Spleen (tissue), 13 donors: ENCODE measurements around the gene SLAMF6. TPM values are rescaled to one million over a fixed set of nuclear protein-coding genes. Genes with fewer than 3 reads are reported as not detected.

Source experiments
- DNase-seq: peaks from one replicate; pipeline ENCODE4 v3.0.0-alpha.2; 2020
- H3K27ac ChIP-seq, 8 donors: fragments of 200-600 bp; sonication (generic) in 7 of 8; 1 replicate in 4 of 8; 2 replicates in 4 of 8; pipeline versions ENCODE4 v1.5.0 to v1.8.0; 2016 to 2021; ENCODE audit warnings: inconsistent platforms in 4 of 8, mild to moderate bottlenecking in 4 of 8, moderate library complexity in 1 of 8
- H3K27me3 ChIP-seq, 7 donors: fragments of 200-600 bp; sonication (generic) in 6 of 7; replicated peaks in 1 of 7; 1 replicate in 4 of 7; 2 replicates in 3 of 7; pipeline versions ENCODE4 v1.5.0 to v1.8.0; 2016 to 2021; ENCODE audit warnings: inconsistent platforms in 3 of 7, mild to moderate bottlenecking in 1 of 7
- H3K36me3 ChIP-seq, 6 donors: fragments of 200-600 bp; sonication (generic) in 5 of 6; 1 replicate in 4 of 6; 2 replicates in 2 of 6; pipeline versions ENCODE4 v1.5.0 to v1.8.0; 2016 to 2021; ENCODE audit warnings: inconsistent platforms in 2 of 6
- H3K4me1 ChIP-seq, 6 donors: fragments of 200-600 bp; sonication (generic) in 5 of 6; 1 replicate in 3 of 6; 2 replicates in 3 of 6; pipeline versions ENCODE4 v1.5.0 to v1.8.0; 2016 to 2021; ENCODE audit warnings: inconsistent platforms in 3 of 6
- H3K4me3 ChIP-seq, 8 donors: fragments of 200-600 bp; sonication (generic) in 7 of 8; 1 replicate in 4 of 8; 2 replicates in 4 of 8; pipeline versions ENCODE4 v1.5.0 to v1.8.0; 2016 to 2021; ENCODE audit warnings: inconsistent platforms in 4 of 8, mild to moderate bottlenecking in 4 of 8, moderate library complexity in 2 of 8
- H3K9me3 ChIP-seq, 8 donors: fragments of 200-600 bp; sonication (generic) in 7 of 8; 1 replicate in 4 of 8; 2 replicates in 4 of 8; pipeline versions ENCODE4 v1.5.0 to v1.8.0; 2016 to 2021; ENCODE audit warnings: inconsistent platforms in 4 of 8
- CTCF ChIP-seq, 11 experiments: fragments of 200-600 bp in 7 of 11; fragments of 450-650 bp in 4 of 11; sonication (generic) in 4 of 11; IDR thresholded peaks in 8 of 11; conservative IDR thresholded peaks in 3 of 11; 1 replicate in 7 of 11; 2 replicates in 4 of 11; pipeline versions ENCODE4 v1.4.0 to v1.8.0; 2016 to 2021; ENCODE audit warnings: antibody characterized with exemption in 11 of 11, inconsistent platforms in 4 of 11, mild to moderate bottlenecking in 1 of 11
- POLR2A ChIP-seq, 3 donors: fragments of 450-650 bp; IDR thresholded peaks; one replicate each; pipeline ENCODE4 v1.5.1; 2017; ENCODE audit warnings: antibody characterized with exemption in 3 of 3, mild to moderate bottlenecking in 1 of 3
- POLR2AphosphoS5 ChIP-seq, 3 donors: sonication (generic); formaldehyde crosslinking; IDR thresholded peaks; one replicate each; pipeline ENCODE4 v1.5.1; 2017; ENCODE audit warnings: antibody characterized with exemption in 3 of 3
- WGBS, 5 donors: extraction: QIAGEN DNeasy Blood & Tissue Kit in 3 of 5; methylation state at CpG; one replicate each; pipeline versions ENCODE4 v1.1.5 to v1.1.7; 2013 to 2018; 5-methylcytosine and 5-hydroxymethylcytosine counted together
- intact Hi-C: fragments of 100-400 bp; cut with DNase I; formaldehyde crosslinking; loops from one replicate; pipeline ENCODE4 v1.15.0; 2023; ENCODE audit warnings: low total_unique reads
- long read RNA-seq, 2 donors: transcript quantifications; one replicate each; lab custom pipeline, GENCODE V29; 2026
- polyA plus RNA-seq, 3 donors: library from polyadenylated mRNA; stranded (reverse); fragments of 200-250 nt; gene quantifications; one replicate each; pipeline ENCODE4 v1.2.1, GENCODE V29; 2013
- total RNA-seq, 7 donors: library from RNA; depleted of rRNA in 3 of 7; stranded (reverse); fragments of >200 nt in 3 of 7; fragmentation: NEBNext Ultra II Directional in 4 of 7; extraction: Animal tissue kit (Norgen Biotek cat#: 25700) in 4 of 7; gene quantifications; one replicate each; pipeline versions ENCODE4 v1.1.0 to v1.2.1, GENCODE V29; 2016 to 2021
- donor health status: healthy with polysubstance abuse.
- donor health status: DM: no; HTN: no; CAD: no; lungs with moderate emphysema.
- donor health status: DM: no; HTN: no; CAD: no.
- donor health status: Bipolar disorder and iron deficiency.
- donor health status: healthy.
- donor health status: DM: no; HTN: no; CAD: no.
- donor health status: DM: yes; HTN: yes; CAD: no.

Gene SLAMF6
- total RNA-seq (10 to 100 TPM; 21.5 to 52.4 (median 36.1) TPM), polyA plus RNA-seq (10 to 100 TPM; 35.2 to 38.5 (median 37.0) TPM)
- long read RNA-seq, donor 1, result 0 reads
- long read RNA-seq, donor 2, partial matches to known transcripts, result 0 of 1 reads
- long read RNA-seq, donor 2, other reads (novel, unspliced or antisense), result 0 of 1 reads

GRCh38 chr1:160522622-160523345 lies at the start of gene SLAMF6:
Gene SLAMF6 (minus strand): TSS chr1:160523255. CDS start chr1:160523192, 63 bp downstream.
- Histone ChIP-seq H3K27ac (peak within 1 kb of the TSS; percentile 71 to 93 (median 84)), H3K9me3 (peaks cover 0 to 23% (median 9%) of the 10 kb centered on the region in 8 donors), H3K36me3 (peaks cover 0 to 9% (median 0%) of the 10 kb centered on the region in 6 donors), H3K4me1 (peaks cover 11 to 56% (median 34%) of the 10 kb centered on the region in 6 donors), H3K4me3 (peak within 1 kb of the TSS; percentile 11 to 79 (median 44)), H3K27me3 (no peaks in the 10 kb centered on the region)
- 36 to 47% (median 45%) methylated on average over 11 of the region's 11 CpGs for WGBS, 5 donors
- DNase-seq, result peak; percentile 70
- TF ChIP-seq POLR2A (IDR thresholded peaks at IDR 0.05), result peak in 1 of 3 donors; percentile 57
- no peak for TF ChIP-seq CTCF (IDR thresholded peaks at IDR 0.05 in 8 of 11, conservative IDR thresholded peaks at IDR 0.05 in 3 of 11)
- TF ChIP-seq POLR2AphosphoS5 (IDR thresholded peaks at IDR 0.05), result peak; percentile 28 to 90 (median 59)
- intact Hi-C loops, result no loop called here

GRCh38 chr1:160570840-160571239 lies 47.8 kb upstream of the SLAMF6 start:
- 84 to 92% (median 89%) methylated on average over 3 of the region's 3 CpGs for WGBS, 5 donors
- no peaks in the 10 kb centered on the region for H3K27me3 ChIP-seq
- no peak for DNase-seq
- no peak overlapping the region for H3K4me3 ChIP-seq
- H3K4me1 ChIP-seq, result peaks cover 5 to 100% (median 70%) of the 10 kb centered on the region in 6 donors
- intact Hi-C loops, result no loop called here
- peak overlapping the region in 6 of 8 donors; percentile 8 to 89 (median 74) for H3K27ac ChIP-seq
- TF ChIP-seq POLR2A (IDR thresholded peaks at IDR 0.05) (no peak), CTCF (IDR thresholded peaks at IDR 0.05 in 8 of 11, conservative IDR thresholded peaks at IDR 0.05 in 3 of 11) (no peak), POLR2AphosphoS5 (IDR thresholded peaks at IDR 0.05) (no peak)
- peaks cover 0 to 10% (median 0%) of the 10 kb centered on the region in 6 donors for H3K36me3 ChIP-seq
- no peaks in the 10 kb centered on the region for H3K9me3 ChIP-seq

- Histone ChIP-seq H3K27ac (peak overlapping the region in 5 of 8 donors; percentile 8 to 89 (median 75)), H3K4me1 (peaks cover 11 to 100% (median 73%) of the 10 kb centered on the region in 6 donors), H3K9me3 (no peaks in the 10 kb centered on the region), H3K36me3 (peaks cover 0 to 16% (median 0%) of the 10 kb centered on the region in 6 donors), H3K4me3 (no peak overlapping the region), H3K27me3 (no peaks in the 10 kb centered on the region)
- 44 to 64% (median 56%) methylated on average over 2 of the region's 2 CpGs for WGBS, 5 donors
- TF ChIP-seq CTCF (IDR thresholded peaks at IDR 0.05 in 8 of 11, conservative IDR thresholded peaks at IDR 0.05 in 3 of 11) (no peak), POLR2AphosphoS5 (IDR thresholded peaks at IDR 0.05) (no peak), POLR2A (IDR thresholded peaks at IDR 0.05) (no peak)
- intact Hi-C loops, result no loop called here
- no peak for DNase-seq
These were observed 46.8 kb upstream of the SLAMF6 start for GRCh38 chr1:160569806-160570205.
